Gastrocnemius medialis (tissue), 4 donors: ENCODE measurements around the gene CSGALNACT2.

Source experiments
- POLR2A ChIP-seq, 2 donors: fragments of 450-650 bp; IDR thresholded peaks; one replicate each; pipeline ENCODE4 v1.6.1; 2017; ENCODE audit warnings: antibody characterized with exemption in 2 of 2, mild to moderate bottlenecking in 2 of 2, moderate library complexity in 2 of 2
- TF ChIP-seq, protein P1 (sequence below), 5 experiments: fragments of 450-650 bp in 3 of 5; fragments of 200-600 bp in 2 of 5; sonication (generic) in 2 of 5; IDR thresholded peaks in 4 of 5; conservative IDR thresholded peaks in 1 of 5; 1 replicate in 4 of 5; 2 replicates in 1 of 5; pipeline ENCODE4 v1.5.1; 2016 to 2019; ENCODE audit warnings: antibody characterized with exemption in 5 of 5, mild to moderate bottlenecking in 3 of 5, moderate library complexity in 3 of 5

DNA sequence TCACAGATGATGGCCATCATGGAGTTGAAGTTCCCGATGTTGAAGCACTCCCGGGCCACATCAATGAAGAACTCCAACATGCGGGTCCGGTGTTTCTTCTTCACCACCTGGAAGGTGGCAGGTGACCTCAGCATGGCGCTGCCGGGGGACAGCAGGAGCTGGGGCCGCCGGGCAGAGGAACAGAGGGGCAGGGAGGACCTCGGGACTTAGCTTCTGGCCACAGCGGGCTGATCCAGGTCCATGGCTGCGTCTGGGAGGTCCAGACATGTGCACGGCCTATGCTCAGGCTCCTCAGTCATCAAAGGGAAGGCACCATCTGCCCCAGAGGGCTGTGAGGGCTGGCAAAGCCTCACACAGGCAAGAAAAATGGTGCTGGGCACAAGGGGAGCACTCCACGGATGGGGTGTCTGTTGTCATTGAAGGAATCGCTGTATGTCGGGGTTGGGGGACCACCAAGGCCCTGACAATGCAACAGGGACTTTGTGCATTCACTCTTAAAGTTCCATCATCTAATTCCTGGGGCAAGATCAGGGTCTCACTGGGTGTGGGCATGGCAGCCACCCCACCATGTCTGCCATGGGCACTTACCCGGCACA is 60.9 kb downstream of the CSGALNACT2 start:
- no peak for TF ChIP-seq POLR2A (IDR thresholded peaks at IDR 0.05)
- TF ChIP-seq, protein P1, sequence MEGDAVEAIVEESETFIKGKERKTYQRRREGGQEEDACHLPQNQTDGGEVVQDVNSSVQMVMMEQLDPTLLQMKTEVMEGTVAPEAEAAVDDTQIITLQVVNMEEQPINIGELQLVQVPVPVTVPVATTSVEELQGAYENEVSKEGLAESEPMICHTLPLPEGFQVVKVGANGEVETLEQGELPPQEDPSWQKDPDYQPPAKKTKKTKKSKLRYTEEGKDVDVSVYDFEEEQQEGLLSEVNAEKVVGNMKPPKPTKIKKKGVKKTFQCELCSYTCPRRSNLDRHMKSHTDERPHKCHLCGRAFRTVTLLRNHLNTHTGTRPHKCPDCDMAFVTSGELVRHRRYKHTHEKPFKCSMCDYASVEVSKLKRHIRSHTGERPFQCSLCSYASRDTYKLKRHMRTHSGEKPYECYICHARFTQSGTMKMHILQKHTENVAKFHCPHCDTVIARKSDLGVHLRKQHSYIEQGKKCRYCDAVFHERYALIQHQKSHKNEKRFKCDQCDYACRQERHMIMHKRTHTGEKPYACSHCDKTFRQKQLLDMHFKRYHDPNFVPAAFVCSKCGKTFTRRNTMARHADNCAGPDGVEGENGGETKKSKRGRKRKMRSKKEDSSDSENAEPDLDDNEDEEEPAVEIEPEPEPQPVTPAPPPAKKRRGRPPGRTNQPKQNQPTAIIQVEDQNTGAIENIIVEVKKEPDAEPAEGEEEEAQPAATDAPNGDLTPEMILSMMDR (IDR thresholded peaks at IDR 0.05 in 4 of 5, conservative IDR thresholded peaks at IDR 0.05 in 1 of 5): no peak
